H9 (cell line): Measurements from ENCODE around the gene GPR153. TPM values are rescaled to one million over a fixed set of nuclear protein-coding genes. Genes with fewer than 3 reads are reported as not detected.

Experiments used
- DNase-seq: peaks from one replicate; pipeline ENCODE4 v3.0.0-alpha.2; 2017
- H2AFZ ChIP-seq: one replicate; pipeline ENCODE4 v1.6.1; 2013; ENCODE audit warnings: mild to moderate bottlenecking, low read length, control low read depth, moderate library complexity
- H2AK5ac ChIP-seq: 2 replicates; pipeline ENCODE4 v1.6.1; 2013; ENCODE audit warnings: low read length, control low read depth, mixed read lengths; ENCODE audit not compliant: insufficient read length
- H2BK120ac ChIP-seq: one replicate; pipeline ENCODE4 v1.6.1; 2013; ENCODE audit warnings: low read depth, mild to moderate bottlenecking, low read length, control low read depth, inconsistent platforms; ENCODE audit not compliant: poor library complexity, severe bottlenecking
- H2BK12ac ChIP-seq: 2 replicates; pipeline ENCODE4 v1.6.1; 2013; ENCODE audit warnings: low read length, control low read depth, mixed read lengths, low read depth; ENCODE audit not compliant: insufficient read length
- H2BK15ac ChIP-seq: 2 replicates; pipeline ENCODE4 v1.6.1; 2013; ENCODE audit warnings: low read depth, low read length, control low read depth
- H2BK20ac ChIP-seq: one replicate; pipeline ENCODE4 v1.6.1; 2013; ENCODE audit warnings: low read depth, mild to moderate bottlenecking, low read length, control low read depth, inconsistent platforms; ENCODE audit not compliant: poor library complexity, severe bottlenecking
- H2BK5ac ChIP-seq: 2 replicates; pipeline ENCODE4 v1.6.1; 2013; ENCODE audit warnings: low read length, control low read depth, mixed read lengths; ENCODE audit not compliant: insufficient read length
- H3K14ac ChIP-seq: 2 replicates; pipeline ENCODE4 v1.6.1; 2013; ENCODE audit warnings: low read length, control low read depth; ENCODE audit not compliant: insufficient read depth
- H3K18ac ChIP-seq: 2 replicates; pipeline ENCODE4 v1.6.1; 2013; ENCODE audit warnings: low read depth, mild to moderate bottlenecking, mixed read lengths, low read length, control low read depth; ENCODE audit not compliant: insufficient read length
- H3K23ac ChIP-seq: 2 replicates; pipeline ENCODE4 v1.6.1; 2013; ENCODE audit warnings: low read length, control low read depth, mixed read lengths, low read depth; ENCODE audit not compliant: insufficient read length
- H3K23me2 ChIP-seq: 2 replicates; pipeline ENCODE4 v1.6.1; 2013; ENCODE audit warnings: low read depth, mild to moderate bottlenecking, mixed read lengths, low read length, control low read depth; ENCODE audit not compliant: insufficient read length, poor library complexity, severe bottlenecking
- H3K27ac ChIP-seq: 2 replicates; pipeline ENCODE4 v1.5.1; 2013; ENCODE audit warnings: low read length, control low read depth, mixed read lengths, low read depth; ENCODE audit not compliant: insufficient read length
- H3K27me3 ChIP-seq: 2 replicates; pipeline ENCODE4 v1.6.1; 2013; ENCODE audit warnings: low read length, control low read depth, inconsistent platforms; ENCODE audit not compliant: insufficient read depth
- H3K4ac ChIP-seq: 2 replicates; pipeline ENCODE4 v1.6.1; 2013; ENCODE audit warnings: low read depth, mild to moderate bottlenecking, control low read depth, inconsistent platforms, low read length, moderate library complexity
- H3K4me1 ChIP-seq: 2 replicates; pipeline ENCODE4 v1.6.1; 2013; ENCODE audit warnings: low read length, control low read depth, inconsistent platforms; ENCODE audit not compliant: insufficient read depth
- H3K4me2 ChIP-seq: 2 replicates; pipeline ENCODE4 v1.6.1; 2013; ENCODE audit warnings: low read length, control low read depth, mixed read lengths; ENCODE audit not compliant: insufficient read length, insufficient read depth
- H3K56ac ChIP-seq: 2 replicates; pipeline ENCODE4 v1.6.1; 2013; ENCODE audit warnings: low read depth, mild to moderate bottlenecking, mixed read lengths, low read length, control low read depth; ENCODE audit not compliant: insufficient read length
- H3K79me1 ChIP-seq: 2 replicates; pipeline ENCODE4 v1.6.1; 2013; ENCODE audit warnings: low read depth, mild to moderate bottlenecking, moderate library complexity, low read length, control low read depth, inconsistent platforms; ENCODE audit not compliant: insufficient read depth, poor library complexity, severe bottlenecking
- H3K79me2 ChIP-seq: 2 replicates; pipeline ENCODE4 v1.6.1; 2013; ENCODE audit warnings: low read length, control low read depth, inconsistent platforms; ENCODE audit not compliant: insufficient read depth
- H3K9ac ChIP-seq: 2 replicates; pipeline ENCODE4 v1.6.1; 2013; ENCODE audit warnings: low read length, control low read depth, mixed read lengths; ENCODE audit not compliant: insufficient read length; ENCODE audit errors: extremely low read depth
- H3K9me3 ChIP-seq: one replicate; pipeline ENCODE4 v1.6.1; 2013; ENCODE audit warnings: low read depth, low read length, inconsistent platforms; ENCODE audit not compliant: control insufficient read depth
- H3T11ph ChIP-seq: one replicate; pipeline ENCODE4 v1.6.1; 2013; ENCODE audit warnings: mild to moderate bottlenecking, low read length, control low read depth, inconsistent platforms
- H4K20me1 ChIP-seq: one replicate; pipeline ENCODE4 v1.6.1; 2013; ENCODE audit not compliant: control insufficient read depth, insufficient read length, insufficient read depth
- H4K5ac ChIP-seq: 2 replicates; pipeline ENCODE4 v1.6.1; 2013; ENCODE audit warnings: low read depth, mild to moderate bottlenecking, mixed read lengths, low read length, control low read depth; ENCODE audit not compliant: insufficient read length
- H4K8ac ChIP-seq: replicated peaks from 2 replicates; pipeline ENCODE4 v1.6.1; 2013; ENCODE audit warnings: low read length, control low read depth, mixed read lengths, low read depth; ENCODE audit not compliant: insufficient read length
- H4K91ac ChIP-seq: 2 replicates; pipeline ENCODE4 v1.6.1; 2013; ENCODE audit warnings: low read depth, mild to moderate bottlenecking, moderate library complexity, mixed read lengths, low read length, control low read depth; ENCODE audit not compliant: insufficient read length
- H3K27ac Mint-ChIP-seq, 3 experiments: 2 replicates in 2 of 3; 3 replicates in 1 of 3; pipeline ENCODE4 v1.8.0; 2020 to 2021; ENCODE audit warnings: mixed read lengths in 3 of 3, mild to moderate bottlenecking in 1 of 3, moderate library complexity in 1 of 3
- H3K27me3 Mint-ChIP-seq: 2 replicates; pipeline ENCODE4 v1.8.0; 2021; ENCODE audit warnings: low read depth, mild to moderate bottlenecking, moderate library complexity, mixed read lengths
- H3K36me3 Mint-ChIP-seq, 3 experiments: 2 replicates in 2 of 3; 3 replicates in 1 of 3; pipeline ENCODE4 v1.8.0; 2020 to 2021; ENCODE audit warnings: low read depth in 3 of 3, mixed read lengths in 3 of 3; ENCODE audit not compliant: insufficient read depth in 1 of 3
- H3K4me1 Mint-ChIP-seq, 2 experiments: 2 replicates each; pipeline ENCODE4 v1.8.0; 2020; ENCODE audit warnings: mixed read lengths in 2 of 2
- H3K4me3 Mint-ChIP-seq, 2 experiments: 2 replicates in 1 of 2; 3 replicates in 1 of 2; pipeline ENCODE4 v1.8.0; 2020 to 2021; ENCODE audit warnings: mild to moderate bottlenecking in 2 of 2, mixed read lengths in 2 of 2, moderate library complexity in 1 of 2
- H3K9me3 Mint-ChIP-seq, 2 experiments: 2 replicates in 1 of 2; 3 replicates in 1 of 2; pipeline ENCODE4 v1.8.0; 2020; ENCODE audit warnings: mild to moderate bottlenecking in 2 of 2, mixed read lengths in 2 of 2, moderate library complexity in 1 of 2
- WGBS: extraction: QIAGEN DNeasy Blood & Tissue Kit; methylation state at CpG from one replicate; pipeline ENCODE4 v1.1.7; 2013; ENCODE audit warnings: missing lambda C conversion rate, low lambda C conversion rate, mixed read lengths; ENCODE audit not compliant: insufficient read length; ENCODE audit errors: extremely low coverage; 5-methylcytosine and 5-hydroxymethylcytosine counted together
- total RNA-seq: library from RNA; stranded (reverse); gene quantifications from 2 replicates; pipeline ENCODE4 v1.2.1, GENCODE V29; 2021
- TF ChIP-seq, protein P1 (sequence below): fragments of 200-600 bp; sonication (generic); conservative IDR thresholded peaks from 3 replicates; pipeline ENCODE4 v1.8.0; 2021; ENCODE audit warnings: antibody characterized with exemption, mild to moderate bottlenecking

Gene GPR153
- total RNA-seq, 1 experiment from 2014 or later: 8.9 TPM

DNA sequence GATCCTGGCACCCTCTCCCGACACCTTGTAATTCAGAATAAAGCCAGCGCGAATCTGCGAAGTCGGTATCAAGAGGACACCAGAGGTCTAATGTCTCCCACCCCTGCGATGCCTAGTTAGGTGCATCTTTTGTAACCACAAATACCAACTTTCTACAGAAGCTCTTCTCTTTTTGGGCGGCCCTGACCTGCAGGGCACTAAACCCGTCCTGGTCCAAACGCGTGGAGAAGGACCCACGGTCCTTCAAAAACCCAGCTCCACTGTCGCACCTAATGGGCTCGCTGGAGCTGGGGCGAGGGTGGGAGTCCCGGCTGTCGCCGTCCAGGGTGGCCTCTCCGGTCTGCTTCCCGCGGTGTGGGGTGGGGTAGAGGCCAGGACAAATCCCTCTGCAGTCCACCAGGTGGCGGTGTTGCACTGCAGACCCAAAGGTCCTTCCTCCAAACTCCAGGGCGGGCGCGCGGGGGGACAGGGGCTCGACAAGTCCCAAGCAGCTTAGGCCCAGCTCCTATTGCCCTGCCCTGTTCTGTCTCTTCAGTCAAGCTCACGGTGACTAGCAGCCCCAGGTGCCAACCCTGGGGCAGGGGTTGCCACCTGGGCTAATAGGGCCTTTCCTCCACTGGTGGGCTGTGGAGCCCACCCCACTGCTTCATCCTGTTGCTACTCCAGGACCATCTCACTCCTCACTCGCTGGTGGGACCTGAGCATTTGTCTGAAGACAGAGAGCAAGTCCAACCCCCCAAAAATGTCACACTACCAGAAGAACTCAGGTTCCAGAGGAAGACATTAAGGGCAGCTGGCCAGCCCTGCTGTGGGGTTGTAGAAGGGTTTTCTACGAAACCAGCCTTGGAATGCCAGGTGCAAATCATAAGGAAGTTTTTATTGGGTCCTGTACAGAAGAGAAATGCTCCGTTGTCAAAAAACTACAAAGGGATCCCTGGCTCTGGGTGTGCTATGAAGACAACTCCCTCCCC is 14.1 kb downstream of the GPR153 start:
- peaks cover 2% of the 10 kb centered on the region; the same call in 1 of the 2 replicates for H3K4me1 ChIP-seq
- H3K79me1 ChIP-seq: no peaks in the 10 kb centered on the region
- no peak overlapping the region for H3K23ac ChIP-seq
- no peak overlapping the region for H3K14ac ChIP-seq
- H3K23me2 ChIP-seq: peaks cover 23% of the 10 kb centered on the region
- peaks cover 26 to 27% of the 10 kb centered on the region in 2 experiments for H3K4me1 Mint-ChIP-seq
- no peak overlapping the region for H2AK5ac ChIP-seq
- no peak overlapping the region for H2BK15ac ChIP-seq
- peak overlapping the region; percentile 48 for H3K4me2 ChIP-seq
- no peak overlapping the region for H3T11ph ChIP-seq
- no CpG with 5 or more reads among the region's 30 CpGs for WGBS
- peaks cover 18% of the 10 kb centered on the region; the same call in 1 of the 2 replicates for H3K27me3 ChIP-seq
- no peak overlapping the region for H3K18ac ChIP-seq
- H4K91ac ChIP-seq: no peak overlapping the region
- H2BK20ac ChIP-seq: no peak overlapping the region
- no peak overlapping the region for H4K5ac ChIP-seq
- TF ChIP-seq, protein P1, sequence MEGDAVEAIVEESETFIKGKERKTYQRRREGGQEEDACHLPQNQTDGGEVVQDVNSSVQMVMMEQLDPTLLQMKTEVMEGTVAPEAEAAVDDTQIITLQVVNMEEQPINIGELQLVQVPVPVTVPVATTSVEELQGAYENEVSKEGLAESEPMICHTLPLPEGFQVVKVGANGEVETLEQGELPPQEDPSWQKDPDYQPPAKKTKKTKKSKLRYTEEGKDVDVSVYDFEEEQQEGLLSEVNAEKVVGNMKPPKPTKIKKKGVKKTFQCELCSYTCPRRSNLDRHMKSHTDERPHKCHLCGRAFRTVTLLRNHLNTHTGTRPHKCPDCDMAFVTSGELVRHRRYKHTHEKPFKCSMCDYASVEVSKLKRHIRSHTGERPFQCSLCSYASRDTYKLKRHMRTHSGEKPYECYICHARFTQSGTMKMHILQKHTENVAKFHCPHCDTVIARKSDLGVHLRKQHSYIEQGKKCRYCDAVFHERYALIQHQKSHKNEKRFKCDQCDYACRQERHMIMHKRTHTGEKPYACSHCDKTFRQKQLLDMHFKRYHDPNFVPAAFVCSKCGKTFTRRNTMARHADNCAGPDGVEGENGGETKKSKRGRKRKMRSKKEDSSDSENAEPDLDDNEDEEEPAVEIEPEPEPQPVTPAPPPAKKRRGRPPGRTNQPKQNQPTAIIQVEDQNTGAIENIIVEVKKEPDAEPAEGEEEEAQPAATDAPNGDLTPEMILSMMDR: peak; percentile 94
- H2BK12ac ChIP-seq: no peak overlapping the region
- DNase-seq: peak; percentile 94
- no peak overlapping the region for H3K9ac ChIP-seq
- H3K36me3 Mint-ChIP-seq: no peaks in the 10 kb centered on the region
- no peak overlapping the region for H3K27ac ChIP-seq
- no peaks in the 10 kb centered on the region for H4K20me1 ChIP-seq
- H3K4ac ChIP-seq: no peak overlapping the region
- H3K27ac Mint-ChIP-seq: peak overlapping the region in 1 of 3 experiments; percentile 76; a peak in 2 of 7 replicates
- H2BK120ac ChIP-seq: no peak overlapping the region
- H3K27me3 Mint-ChIP-seq: peaks cover 53% of the 10 kb centered on the region
- no peak overlapping the region for H4K8ac ChIP-seq
- no peak overlapping the region for H2BK5ac ChIP-seq
- H3K9me3 ChIP-seq: no peaks in the 10 kb centered on the region
- no peaks in the 10 kb centered on the region for H3K79me2 ChIP-seq
- H2AFZ ChIP-seq: no peak overlapping the region
- no peak overlapping the region for H3K56ac ChIP-seq
- H3K4me3 Mint-ChIP-seq: peak overlapping the region; percentile 78 to 83
- no peaks in the 10 kb centered on the region for H3K9me3 Mint-ChIP-seq
